NAMALWA (cell line): ENCODE data around the gene CAMK4.
"Not testable (repeated sequence)": the region's sequence is repeated elsewhere in the genome, so short reads cannot be mapped to it uniquely, and the experiment has no call there.

ENCODE experiments used
- DNase-seq: peaks from one replicate; pipeline ENCODE4 v3.0.0-alpha.2; 2015; ENCODE audit warnings: low spot score

The CAMK4 gene

GRCh38 chr5:111256128-111256527 lies 31.9 kb downstream of the CAMK4 start:
- DNase-seq = no peak

- DNase-seq = not testable (repeated sequence)
These were observed 33.4 kb downstream of the CAMK4 start for GRCh38 chr5:111257610-111258009.

GRCh38 chr5:111259636-111260035 lies 35.5 kb downstream of the CAMK4 start:
- no peak for DNase-seq

- no peak for DNase-seq
These were observed 37.4 kb downstream of the CAMK4 start for GRCh38 chr5:111261610-111262009.

DNA sequence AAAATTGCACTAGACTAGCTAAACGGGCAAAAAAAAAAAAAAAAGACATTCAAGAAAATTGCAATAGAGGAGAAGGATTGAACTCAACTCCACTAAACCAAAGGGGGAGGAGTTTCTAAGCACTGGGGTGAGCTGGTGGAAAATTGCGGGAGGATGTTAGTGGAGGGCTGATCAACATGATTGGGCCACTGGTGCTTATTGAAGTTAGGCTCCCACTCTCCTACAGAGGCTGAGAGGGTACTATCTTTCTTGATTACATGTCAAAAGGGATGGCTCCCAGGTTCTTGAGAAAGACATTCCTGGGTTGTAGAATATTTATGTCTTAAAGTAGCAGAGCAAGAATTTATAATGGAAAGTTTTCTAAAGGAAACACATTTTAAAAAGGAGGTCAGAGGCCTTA lies 38.0 kb downstream of the CAMK4 start:
- no peak for DNase-seq

DNA sequence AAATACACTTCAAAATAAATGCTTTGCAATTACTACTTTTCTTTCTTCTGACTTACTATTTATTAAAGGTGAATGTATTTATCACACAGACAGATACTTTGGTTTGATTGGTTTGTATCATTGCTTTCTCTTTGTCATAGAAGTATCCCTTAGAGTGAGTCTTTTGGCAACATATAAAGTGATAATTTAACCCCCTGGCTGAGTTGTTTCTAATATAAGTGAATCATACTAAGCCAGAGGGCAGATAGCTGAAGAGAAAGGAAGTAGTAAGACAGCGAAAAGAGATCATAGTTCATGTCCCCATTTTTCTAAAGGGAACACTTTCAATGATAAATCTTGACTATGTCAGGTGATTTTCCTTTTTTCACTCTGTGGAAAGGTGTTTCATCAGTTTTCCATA lies 38.6 kb downstream of the CAMK4 start:
- no peak for DNase-seq

DNA sequence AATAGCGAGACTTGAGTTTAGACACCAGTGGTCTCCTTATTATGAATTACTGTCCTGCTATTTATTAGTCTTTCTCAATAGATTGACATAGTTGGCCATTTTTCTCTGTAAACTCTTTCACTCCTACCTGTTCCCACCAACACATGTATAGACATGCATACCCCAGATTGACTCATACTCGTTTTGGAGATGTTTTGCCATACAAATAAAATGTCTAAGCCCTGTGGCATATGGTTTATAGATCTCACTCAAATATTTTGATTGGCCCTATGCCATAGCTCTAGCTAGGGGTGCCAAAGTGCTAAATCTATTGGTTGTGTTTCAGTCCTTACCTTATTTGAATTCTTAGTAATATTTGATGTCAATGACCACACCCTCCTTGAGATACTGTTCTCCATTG lies 42.3 kb downstream of the CAMK4 start:
- no peak for DNase-seq

DNA sequence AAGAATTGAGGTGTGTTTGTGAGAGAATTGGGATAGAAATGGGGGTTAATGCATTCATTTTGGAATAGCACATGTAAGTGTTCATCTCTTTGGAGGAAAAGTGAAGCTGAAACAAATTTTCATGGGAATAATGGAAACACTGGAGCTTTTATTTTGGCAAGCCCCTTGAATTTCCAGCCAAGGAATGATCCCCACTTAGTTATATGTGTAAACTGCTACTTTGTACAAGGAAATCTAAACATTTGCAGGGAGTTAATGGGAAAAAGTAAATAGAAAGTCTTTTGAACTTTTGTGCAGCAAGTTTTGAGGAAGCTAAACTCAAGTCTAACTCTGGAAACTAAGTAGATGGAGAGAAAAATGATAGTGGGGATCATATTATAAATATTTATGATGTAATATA lies 44.1 kb downstream of the CAMK4 start:
- DNase-seq = no peak

- DNase-seq = no peak
These were observed 47.7 kb downstream of the CAMK4 start for GRCh38 chr5:111271885-111272284.

GRCh38 chr5:111277061-111277460 lies 52.9 kb downstream of the CAMK4 start:
- no peak for DNase-seq

DNA sequence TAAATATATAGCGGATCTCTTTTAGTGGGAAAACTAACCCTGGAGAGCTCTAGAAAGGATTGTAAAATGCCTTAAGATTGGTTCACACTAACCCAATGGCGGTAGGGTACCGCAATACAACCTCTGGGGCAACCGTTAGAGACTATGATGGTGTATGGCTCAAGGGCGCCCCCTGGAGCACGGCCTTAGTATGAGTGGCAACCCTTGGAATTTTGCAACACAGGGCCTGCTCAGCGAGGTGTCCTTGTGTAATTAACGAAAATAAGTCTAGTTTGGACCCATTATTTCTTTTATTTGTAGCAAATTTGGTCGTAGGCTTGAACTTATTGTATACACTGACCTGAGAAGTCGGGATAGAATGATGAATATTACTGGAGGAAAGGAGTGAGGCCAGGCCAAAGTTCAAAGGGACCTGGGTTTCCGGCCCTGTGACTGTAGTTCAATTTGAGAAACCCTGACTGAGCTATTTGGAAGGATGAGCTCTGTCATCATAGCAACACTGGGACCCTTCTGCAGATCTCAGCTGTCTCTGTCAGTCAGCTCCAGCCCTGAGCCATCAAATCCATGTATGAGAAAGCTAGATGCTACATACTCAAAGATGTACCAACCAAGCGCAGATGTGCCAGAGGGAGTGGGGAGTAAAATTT lies 54.8 kb downstream of the CAMK4 start:
- peak; percentile 70 for DNase-seq

DNA sequence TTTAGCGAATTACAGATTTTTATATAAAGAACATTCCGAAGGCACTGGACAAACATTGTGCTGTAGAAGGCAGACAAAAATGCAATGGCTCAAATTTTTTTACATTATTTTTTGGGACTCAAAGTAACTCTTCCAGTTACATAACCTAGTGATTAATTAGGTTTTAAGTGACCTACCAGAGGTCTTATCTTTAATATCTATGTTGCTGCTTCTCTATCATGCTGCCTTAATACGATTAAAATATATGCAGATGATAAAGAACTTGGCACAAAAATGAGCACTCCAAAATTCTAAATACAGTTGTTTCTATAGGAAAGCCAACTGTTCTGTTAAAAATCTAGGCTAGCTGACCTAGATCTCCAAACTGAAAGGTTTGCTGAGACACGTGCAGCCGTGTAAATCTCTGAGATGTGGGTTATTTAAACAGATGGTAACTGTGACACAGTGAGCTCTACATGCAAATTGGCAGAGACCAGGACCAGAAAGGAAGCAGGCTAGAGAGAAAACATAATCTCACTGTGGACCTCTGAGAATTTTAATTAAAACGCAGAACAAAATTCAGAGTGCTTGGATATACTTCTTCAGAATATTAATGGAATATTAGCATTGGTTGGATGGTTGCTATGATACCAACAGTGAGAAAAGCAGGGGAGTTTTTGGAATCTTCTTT lies 56.2 kb downstream of the CAMK4 start:
- DNase-seq = peak; percentile 74

DNA sequence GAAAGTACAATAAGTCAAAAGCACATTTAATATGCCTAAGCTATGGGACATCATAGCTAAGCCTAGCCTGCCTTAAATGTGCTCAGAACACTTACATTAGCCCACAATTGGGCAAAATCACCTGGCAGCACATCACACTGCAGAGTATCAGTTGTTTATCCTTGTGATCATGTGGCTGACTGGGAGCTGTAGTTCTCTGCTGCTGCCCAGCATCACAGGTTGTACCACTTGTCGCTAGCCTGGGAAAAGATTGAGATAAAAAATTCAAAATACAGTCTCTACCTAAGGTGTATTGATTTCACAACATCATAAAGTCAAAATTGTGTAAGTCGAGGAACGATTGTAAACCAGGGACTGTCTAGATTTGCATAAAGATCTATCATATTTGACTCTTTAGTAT lies 58.6 kb downstream of the CAMK4 start:
- DNase-seq = no peak

DNA sequence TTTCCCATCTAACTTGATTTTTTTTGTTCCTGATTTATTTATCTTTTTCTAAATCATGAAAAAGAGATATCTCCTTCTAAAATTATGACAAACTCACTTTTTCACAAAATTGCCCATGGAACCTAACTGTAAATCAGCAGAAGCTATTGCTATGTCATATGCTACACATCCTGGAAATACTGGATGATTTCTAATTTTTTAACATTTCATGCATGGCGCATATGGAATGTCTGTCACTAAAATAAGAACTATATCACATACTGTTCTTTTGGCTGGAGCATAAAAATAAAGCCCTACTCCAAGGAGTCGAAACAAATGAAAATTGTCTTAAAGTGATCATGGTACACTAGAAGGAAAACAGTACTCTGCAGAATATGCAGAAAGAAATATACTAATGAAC lies 60.6 kb downstream of the CAMK4 start:
- no peak for DNase-seq

DNA sequence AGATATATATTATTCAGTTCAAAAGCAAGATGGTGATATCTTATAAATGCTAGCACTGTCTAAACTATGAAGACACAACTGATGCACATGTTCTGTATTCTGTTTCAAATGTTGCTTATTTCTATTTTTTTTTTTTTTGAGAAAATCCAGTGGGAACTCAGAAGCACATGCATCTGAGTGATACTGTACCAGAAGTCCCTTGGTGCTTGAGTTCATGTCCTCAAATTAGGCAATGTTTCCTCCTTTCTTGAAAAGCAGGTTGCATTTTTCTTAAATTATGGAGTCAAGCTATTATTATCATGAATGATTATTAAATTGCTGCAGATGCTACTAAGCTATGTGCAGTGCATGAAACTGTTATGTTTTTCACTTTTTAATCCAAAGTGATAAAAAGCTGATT lies 70.4 kb downstream of the CAMK4 start:
- DNase-seq = no peak

DNA sequence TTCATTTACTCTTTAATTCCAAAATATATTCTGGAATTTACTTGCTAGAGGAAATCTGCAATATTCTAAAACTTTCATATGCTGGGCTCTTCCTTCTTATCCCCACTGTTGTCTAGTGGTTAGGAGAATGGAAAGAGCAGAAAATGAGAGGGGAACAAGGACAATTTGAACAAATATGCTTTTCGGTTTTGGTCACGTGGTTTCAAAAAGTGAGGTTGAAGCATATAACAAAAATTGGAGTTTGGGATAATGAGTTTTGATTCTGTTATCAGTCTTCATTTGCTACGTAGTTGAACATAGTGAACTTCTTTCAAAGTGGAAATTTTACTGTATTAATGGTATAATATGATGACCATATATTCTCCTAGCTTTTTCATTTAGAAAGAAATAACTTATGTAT lies 71.5 kb downstream of the CAMK4 start:
- no peak for DNase-seq

DNA sequence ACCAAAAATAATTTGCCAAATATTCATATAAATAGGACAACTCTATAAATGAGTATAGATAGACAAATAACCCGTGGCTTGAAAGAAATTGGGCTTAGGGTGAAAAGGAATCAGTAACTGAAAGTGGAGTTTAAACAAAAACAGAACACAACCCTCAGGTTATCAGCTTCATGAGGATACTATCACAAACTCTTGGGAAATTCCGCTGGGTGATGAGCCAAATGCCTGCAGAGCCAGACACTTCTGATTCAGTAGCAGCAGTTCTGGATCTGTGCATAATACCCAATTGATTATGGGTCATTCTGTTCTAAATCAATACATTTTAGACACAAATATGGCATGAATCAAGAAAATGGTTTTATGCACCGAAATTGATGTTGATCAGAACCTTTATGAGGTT lies 72.4 kb downstream of the CAMK4 start:
- DNase-seq = no peak

DNA sequence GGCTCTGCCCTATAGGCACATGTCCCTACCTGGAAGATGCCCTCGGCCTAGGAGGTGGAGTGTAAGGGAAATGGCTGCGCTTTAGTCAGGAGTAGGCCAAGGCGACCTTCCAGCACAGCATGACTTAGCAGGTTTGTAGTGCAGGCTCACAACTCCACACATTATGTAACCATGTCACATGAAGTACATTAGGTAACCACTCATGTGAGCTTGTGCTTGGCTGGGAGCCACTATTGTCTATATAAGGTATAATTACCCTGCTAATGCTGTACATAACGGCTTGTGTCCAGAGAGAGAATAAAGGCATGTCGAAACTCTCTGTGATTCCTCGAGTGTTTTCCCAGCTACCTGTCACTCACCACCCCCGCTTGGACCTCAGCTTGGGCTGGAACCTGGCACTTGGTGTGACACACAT lies 74.9 kb downstream of the CAMK4 start:
- no peak for DNase-seq

DNA sequence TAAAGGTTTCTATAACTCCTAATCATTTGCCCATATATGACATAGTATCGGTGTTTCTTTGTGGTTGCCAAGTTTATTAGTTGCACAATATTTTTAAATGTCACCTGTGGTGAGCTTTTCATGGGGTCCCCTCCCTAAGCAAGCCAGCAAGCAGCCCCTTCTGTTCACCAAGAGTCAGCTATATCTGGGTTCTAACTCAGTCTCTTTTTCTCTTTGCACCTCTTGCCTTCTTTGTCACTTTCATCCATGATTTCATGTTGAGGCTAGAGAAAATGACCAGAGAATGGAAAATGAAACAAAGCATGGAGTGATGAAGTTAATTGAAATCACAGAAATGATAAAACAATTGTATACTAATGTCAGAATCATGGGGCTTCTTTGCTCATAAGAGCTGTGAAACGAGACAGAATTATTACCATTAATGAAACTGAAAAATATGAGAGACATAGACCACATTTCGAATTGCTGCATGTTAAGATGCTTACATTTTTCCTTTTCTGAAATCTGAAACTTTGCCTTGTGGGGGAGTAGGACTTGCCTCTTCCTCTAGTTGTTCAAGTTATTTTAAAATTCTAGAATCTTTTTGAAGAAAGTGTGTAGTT lies 75.7 kb downstream of the CAMK4 start:
- DNase-seq = no peak

- no peak for DNase-seq
These were observed 77.1 kb downstream of the CAMK4 start for GRCh38 chr5:111301264-111301663.

DNA sequence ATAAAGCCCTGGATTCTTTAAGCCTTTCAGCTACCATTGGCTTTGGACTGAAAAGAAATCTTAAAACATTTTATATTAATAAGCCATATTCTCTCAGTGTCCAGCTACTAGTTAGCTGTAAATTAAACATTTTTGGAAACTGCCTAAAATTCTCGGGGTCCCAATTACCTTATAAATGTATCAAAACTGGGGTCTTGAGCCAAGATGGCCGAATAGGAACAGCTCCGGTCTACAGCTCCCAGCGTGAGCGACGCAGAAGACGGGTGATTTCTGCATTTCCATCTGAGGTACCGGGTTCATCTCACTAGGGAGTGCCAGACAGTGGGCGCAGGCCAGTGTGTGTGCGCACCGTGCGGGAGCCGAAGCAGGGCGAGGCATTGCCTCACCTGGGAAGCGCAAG lies 77.9 kb downstream of the CAMK4 start:
- not testable (repeated sequence) for DNase-seq

GRCh38 chr5:111308951-111309350 lies 84.8 kb downstream of the CAMK4 start:
- no peak for DNase-seq

- DNase-seq = no peak
These were observed 85.2 kb downstream of the CAMK4 start for GRCh38 chr5:111309384-111309783.
